T-helper 17 cell (primary cell): ENCODE data around the gene NOP10. TPM values are rescaled to one million over a fixed set of nuclear protein-coding genes. Genes with fewer than 3 reads are reported as not detected.
"Not testable (repeated sequence)": the region's sequence is repeated elsewhere in the genome, so short reads cannot be mapped to it uniquely, and the experiment has no call there.

Source experiments
- ATAC-seq: fragments of 150-1000 bp; cut with Tn5 transposase; 2 replicates; pipeline ENCODE4 v1.10.0; 2021; ENCODE audit warnings: mild to moderate bottlenecking, moderate library complexity
- DNase-seq, 3 donors: peaks; one replicate each; pipeline versions ENCODE4 v3.0.0 to v3.0.0-alpha.2; 2020 to 2021
- H3K9me3 ChIP-seq: one replicate; pipeline ENCODE4 v1.7.0; 2013; ENCODE audit warnings: low read length, mild to moderate bottlenecking; ENCODE audit not compliant: control insufficient read depth, poor library complexity, severe bottlenecking
- H3K27ac Mint-ChIP-seq: one replicate; pipeline ENCODE4 v1.8.0; 2022; ENCODE audit warnings: mild to moderate bottlenecking, moderate library complexity, mixed read lengths
- H3K27me3 Mint-ChIP-seq: one replicate; pipeline ENCODE4 v1.8.0; 2022; ENCODE audit warnings: mixed read lengths
- H3K36me3 Mint-ChIP-seq: one replicate; pipeline ENCODE4 v1.8.0; 2022; ENCODE audit warnings: low read depth, mixed read lengths
- H3K4me1 Mint-ChIP-seq: one replicate; pipeline ENCODE4 v1.8.0; 2022; ENCODE audit warnings: mild to moderate bottlenecking, mixed read lengths
- H3K4me3 Mint-ChIP-seq: one replicate; pipeline ENCODE4 v1.8.0; 2022; ENCODE audit warnings: mild to moderate bottlenecking, moderate library complexity, mixed read lengths
- total RNA-seq, 4 donors: library from RNA in 2 of 4; stranded (reverse) in 2 of 4; gene quantifications; one replicate each; pipeline ENCODE4 v1.2.3 and lab custom pipeline; 2022 to 2026

Gene NOP10
- total RNA-seq, 2 donors from 2014 or later: 40.8 to 52.8 TPM

GRCh38 chr15:34365836-34366235 lies 22.9 kb upstream of the NOP10 start:
- Mint-ChIP-seq H3K4me1 (peaks cover 42% of the 10 kb centered on the region), H3K27ac (peak overlapping the region; percentile 88), H3K36me3 (peaks cover 3% of the 10 kb centered on the region), H3K27me3 (no peaks in the 10 kb centered on the region), H3K4me3 (peak overlapping the region; percentile 98)
- ATAC-seq: no peak
- H3K9me3 ChIP-seq: no peaks in the 10 kb centered on the region
- DNase-seq: no peak

GRCh38 chr15:34365091-34365825 lies 22.3 kb upstream of the NOP10 start:
- ATAC-seq (no peak), DNase-seq (peak in 1 of 3 donors; percentile 17)
- peaks cover 4% of the 10 kb centered on the region for H3K36me3 Mint-ChIP-seq
- H3K27me3 Mint-ChIP-seq: no peaks in the 10 kb centered on the region
- H3K27ac Mint-ChIP-seq: peak overlapping the region; percentile 88
- H3K9me3 ChIP-seq: no peaks in the 10 kb centered on the region
- peaks cover 42% of the 10 kb centered on the region for H3K4me1 Mint-ChIP-seq
- H3K4me3 Mint-ChIP-seq: peak overlapping the region; percentile 98

- Mint-ChIP-seq H3K36me3 (peaks cover 4% of the 10 kb centered on the region), H3K4me3 (no peak overlapping the region), H3K4me1 (peaks cover 38% of the 10 kb centered on the region), H3K27ac (peak overlapping the region; percentile 9), H3K27me3 (no peaks in the 10 kb centered on the region)
- H3K9me3 ChIP-seq: no peaks in the 10 kb centered on the region
- DNase-seq (no peak), ATAC-seq (no peak)
Measured at GRCh38 chr15:34364041-34364440, 21.1 kb upstream of the NOP10 start.

- H3K4me3 Mint-ChIP-seq: no peak overlapping the region
- ATAC-seq (no peak), DNase-seq (no peak)
- peak overlapping the region; percentile 93 for H3K27ac Mint-ChIP-seq
- H3K36me3 Mint-ChIP-seq: peaks cover 6% of the 10 kb centered on the region
- no peaks in the 10 kb centered on the region for H3K27me3 Mint-ChIP-seq
- H3K4me1 Mint-ChIP-seq: peaks cover 27% of the 10 kb centered on the region
- no peaks in the 10 kb centered on the region for H3K9me3 ChIP-seq
Measured at GRCh38 chr15:34362047-34362773, 19.3 kb upstream of the NOP10 start.

GRCh38 chr15:34361278-34361677 lies 18.3 kb upstream of the NOP10 start:
- H3K4me1 Mint-ChIP-seq: peaks cover 22% of the 10 kb centered on the region
- H3K36me3 Mint-ChIP-seq: peaks cover 6% of the 10 kb centered on the region
- H3K9me3 ChIP-seq: no peaks in the 10 kb centered on the region
- ATAC-seq: no peak
- no peaks in the 10 kb centered on the region for H3K27me3 Mint-ChIP-seq
- peak overlapping the region; percentile 24 for H3K27ac Mint-ChIP-seq
- no peak for DNase-seq
- no peak overlapping the region for H3K4me3 Mint-ChIP-seq

- Mint-ChIP-seq H3K4me1 (peaks cover 12% of the 10 kb centered on the region), H3K27ac (no peak overlapping the region), H3K36me3 (peaks cover 9% of the 10 kb centered on the region), H3K27me3 (no peaks in the 10 kb centered on the region), H3K4me3 (no peak overlapping the region)
- ATAC-seq (no peak), DNase-seq (no peak)
- H3K9me3 ChIP-seq: no peaks in the 10 kb centered on the region
Measured at GRCh38 chr15:34360298-34360697, 17.4 kb upstream of the NOP10 start.

GRCh38 chr15:34359416-34359815 lies 16.5 kb upstream of the NOP10 start:
- H3K27me3 Mint-ChIP-seq: no peaks in the 10 kb centered on the region
- H3K4me1 Mint-ChIP-seq: peaks cover 7% of the 10 kb centered on the region
- DNase-seq (no peak), ATAC-seq (no peak)
- no peak overlapping the region for H3K27ac Mint-ChIP-seq
- H3K36me3 Mint-ChIP-seq: peaks cover 9% of the 10 kb centered on the region
- no peaks in the 10 kb centered on the region for H3K9me3 ChIP-seq
- no peak overlapping the region for H3K4me3 Mint-ChIP-seq

- Mint-ChIP-seq H3K36me3 (peaks cover 9% of the 10 kb centered on the region), H3K4me1 (peaks cover 7% of the 10 kb centered on the region), H3K27ac (no peak overlapping the region), H3K4me3 (no peak overlapping the region), H3K27me3 (no peaks in the 10 kb centered on the region)
- DNase-seq (no peak), ATAC-seq (no peak)
- no peaks in the 10 kb centered on the region for H3K9me3 ChIP-seq
Measured at GRCh38 chr15:34358948-34359347, 16.0 kb upstream of the NOP10 start.

GRCh38 chr15:34358367-34358766 lies 15.4 kb upstream of the NOP10 start:
- Mint-ChIP-seq H3K27ac (no peak overlapping the region), H3K4me1 (peaks cover 7% of the 10 kb centered on the region), H3K27me3 (no peaks in the 10 kb centered on the region), H3K36me3 (peaks cover 9% of the 10 kb centered on the region), H3K4me3 (no peak overlapping the region)
- DNase-seq: no peak
- ATAC-seq: no peak
- H3K9me3 ChIP-seq: no peaks in the 10 kb centered on the region

GRCh38 chr15:34357653-34358052 lies 14.7 kb upstream of the NOP10 start:
- ATAC-seq (no peak), DNase-seq (no peak)
- H3K9me3 ChIP-seq: no peaks in the 10 kb centered on the region
- Mint-ChIP-seq H3K27ac (no peak overlapping the region), H3K27me3 (no peaks in the 10 kb centered on the region), H3K36me3 (peaks cover 9% of the 10 kb centered on the region), H3K4me1 (peaks cover 2% of the 10 kb centered on the region), H3K4me3 (no peak overlapping the region)

GRCh38 chr15:34355241-34355640 lies 12.3 kb upstream of the NOP10 start:
- Mint-ChIP-seq H3K4me3 (no peak overlapping the region), H3K27me3 (no peaks in the 10 kb centered on the region), H3K4me1 (peaks cover 1% of the 10 kb centered on the region), H3K27ac (no peak overlapping the region), H3K36me3 (peaks cover 10% of the 10 kb centered on the region)
- DNase-seq (no peak), ATAC-seq (no peak)
- no peaks in the 10 kb centered on the region for H3K9me3 ChIP-seq

GRCh38 chr15:34354286-34354685 lies 11.3 kb upstream of the NOP10 start:
- no peak for ATAC-seq
- H3K9me3 ChIP-seq: no peaks in the 10 kb centered on the region
- Mint-ChIP-seq H3K36me3 (peaks cover 10% of the 10 kb centered on the region), H3K4me1 (peaks cover 3% of the 10 kb centered on the region), H3K4me3 (no peak overlapping the region), H3K27ac (no peak overlapping the region), H3K27me3 (no peaks in the 10 kb centered on the region)
- DNase-seq: no peak

GRCh38 chr15:34353627-34354026 lies 10.7 kb upstream of the NOP10 start:
- no peak for DNase-seq
- peaks cover 10% of the 10 kb centered on the region for H3K36me3 Mint-ChIP-seq
- no peak overlapping the region for H3K4me3 Mint-ChIP-seq
- ATAC-seq: no peak
- H3K9me3 ChIP-seq: no peaks in the 10 kb centered on the region
- peaks cover 3% of the 10 kb centered on the region for H3K4me1 Mint-ChIP-seq
- H3K27ac Mint-ChIP-seq: no peak overlapping the region
- H3K27me3 Mint-ChIP-seq: no peaks in the 10 kb centered on the region

GRCh38 chr15:34352996-34353395 lies 10.1 kb upstream of the NOP10 start:
- not testable (repeated sequence) for H3K27ac Mint-ChIP-seq, H3K4me3 Mint-ChIP-seq, H3K4me1 Mint-ChIP-seq, H3K36me3 Mint-ChIP-seq, H3K27me3 Mint-ChIP-seq, ATAC-seq, DNase-seq, H3K9me3 ChIP-seq
